GM12874 (cell line): Measurements from ENCODE around the gene UBE2N.

Source experiments
- CTCF ChIP-seq: IDR thresholded peaks from 2 replicates; pipeline ENCODE4 v1.5.1; 2011; ENCODE audit warnings: low read depth, mild to moderate bottlenecking, control low read depth, low read length, moderate library complexity; ENCODE audit not compliant: insufficient read depth

UBE2N gene

GRCh38 chr12:93441617-93442410 lies at the start of gene UBE2N:
TSS of gene UBE2N (minus strand) at chr12:93441947. CDS start at chr12:93441884, 63 bp downstream.
- TF ChIP-seq CTCF, result no peak

GRCh38 chr12:93484315-93484981 lies 42.7 kb upstream of the UBE2N start:
- TF ChIP-seq CTCF, result no peak

- no peak for TF ChIP-seq CTCF
Observed at GRCh38 chr12:93483151-93483807, 41.5 kb upstream of the UBE2N start.

- TF ChIP-seq CTCF, result no peak
Observed at GRCh38 chr12:93482721-93483120, 41.0 kb upstream of the UBE2N start.

- TF ChIP-seq CTCF, result no peak
Observed at GRCh38 chr12:93476555-93476954, 34.8 kb upstream of the UBE2N start.

- no peak for TF ChIP-seq CTCF
Observed at GRCh38 chr12:93469386-93469785, 27.6 kb upstream of the UBE2N start.

GRCh38 chr12:93468008-93468371 lies 26.2 kb upstream of the UBE2N start:
- TF ChIP-seq CTCF, result no peak
